Small intestine (tissue), 16 donors: ENCODE measurements around the gene SLC34A2. TPM values are rescaled to one million over a fixed set of nuclear protein-coding genes. Genes with fewer than 3 reads are reported as not detected.
"Not testable (repeated sequence)": the region's sequence is repeated elsewhere in the genome, so short reads cannot be mapped to it uniquely, and the experiment has no call there.

Source experiments
- DNase-seq, 2 donors: peaks; one replicate each; pipeline versions ENCODE4 v3.0.0 to v3.0.0-alpha.2; 2013
- FAIRE-seq: peaks from 2 replicates; lab custom pipeline; 2012; peaks lifted over from hg19 to GRCh38; lab: Jason Lieb, UNC
- H3K27ac ChIP-seq, 3 donors: one replicate each; pipeline ENCODE4 v1.5.1; 2013; ENCODE audit warnings: low read length in 2 of 3, mild to moderate bottlenecking in 2 of 3, control low read depth in 1 of 3, inconsistent platforms in 1 of 3, low read depth in 1 of 3, moderate library complexity in 1 of 3
- H3K27me3 ChIP-seq, 3 donors: one replicate each; pipeline ENCODE4 v1.6.1; 2013; ENCODE audit warnings: low read length in 3 of 3, inconsistent platforms in 1 of 3; ENCODE audit not compliant: control insufficient read depth in 3 of 3, insufficient read depth in 3 of 3
- H3K36me3 ChIP-seq, 3 donors: one replicate each; pipeline ENCODE4 v1.6.1; 2013; ENCODE audit warnings: low read length in 3 of 3, inconsistent platforms in 1 of 3, low read depth in 1 of 3, mild to moderate bottlenecking in 1 of 3, moderate library complexity in 1 of 3; ENCODE audit not compliant: control insufficient read depth in 3 of 3, insufficient read depth in 2 of 3
- H3K4me1 ChIP-seq, 3 donors: one replicate each; pipeline ENCODE4 v1.6.1; 2013; ENCODE audit warnings: low read length in 2 of 3, inconsistent platforms in 1 of 3, low read depth in 1 of 3, mild to moderate bottlenecking in 1 of 3, moderate library complexity in 1 of 3; ENCODE audit not compliant: control insufficient read depth in 3 of 3, insufficient read depth in 2 of 3
- H3K4me3 ChIP-seq, 3 donors: one replicate each; pipeline ENCODE4 v1.5.1; 2013; ENCODE audit warnings: low read length in 3 of 3, control low read depth in 1 of 3, inconsistent platforms in 1 of 3, low read depth in 1 of 3, mild to moderate bottlenecking in 1 of 3, moderate library complexity in 1 of 3
- H3K9me3 ChIP-seq, 2 donors: one replicate each; pipeline ENCODE4 v1.6.1; 2013; ENCODE audit warnings: low read depth in 1 of 2, low read length in 1 of 2; ENCODE audit not compliant: control insufficient read depth in 2 of 2, insufficient read depth in 1 of 2
- WGBS, 3 donors: extraction: QIAGEN DNeasy Blood & Tissue Kit; methylation state at CpG; one replicate each; pipeline ENCODE4 v1.1.7; 2013; 5-methylcytosine and 5-hydroxymethylcytosine counted together
- long read RNA-seq, 10 donors: transcript quantifications; one replicate each; lab custom pipeline, GENCODE V29; 2026
- polyA plus RNA-seq, 4 donors: library from polyadenylated mRNA; stranded (reverse) in 3 of 4; unstranded in 1 of 4; fragments of 200-250 nt in 3 of 4; fragments of 120-200 nt in 1 of 4; gene quantifications; one replicate each; pipeline versions ENCODE4 v1.2.1 to v1.2.3, GENCODE V29; 2013
- donor health status: healthy with polysubstance abuse.
- donor health status: control.
- donor health status: control.
- donor health status: Bipolar disorder and iron deficiency.
- donor health status: healthy.

The SLC34A2 gene
- 10 to 100 TPM in 1 of 4 donors, 1 to 10 TPM in 2, under 1 TPM in 1; 0.09 to 28.6 (median 2.5) TPM for polyA plus RNA-seq
- long read RNA-seq, donor 1, result 0 reads
- long read RNA-seq, donor 2, full-length matches to known transcripts, result 1 of 1 reads
- long read RNA-seq, donor 2, partial matches to known transcripts, result 0 of 1 reads
- long read RNA-seq, donor 2, other reads (novel, unspliced or antisense), result 0 of 1 reads
- long read RNA-seq, donor 3, result 0 reads
- long read RNA-seq, donor 4, result 0 reads
- long read RNA-seq, donor 5, result 0 reads
- long read RNA-seq, donor 6, result 0 reads
- long read RNA-seq, donor 7, result 0 reads
- long read RNA-seq, donor 8, result 0 reads
- long read RNA-seq, donor 9, result 0 reads
- long read RNA-seq, donor 10, result 0 reads

DNA sequence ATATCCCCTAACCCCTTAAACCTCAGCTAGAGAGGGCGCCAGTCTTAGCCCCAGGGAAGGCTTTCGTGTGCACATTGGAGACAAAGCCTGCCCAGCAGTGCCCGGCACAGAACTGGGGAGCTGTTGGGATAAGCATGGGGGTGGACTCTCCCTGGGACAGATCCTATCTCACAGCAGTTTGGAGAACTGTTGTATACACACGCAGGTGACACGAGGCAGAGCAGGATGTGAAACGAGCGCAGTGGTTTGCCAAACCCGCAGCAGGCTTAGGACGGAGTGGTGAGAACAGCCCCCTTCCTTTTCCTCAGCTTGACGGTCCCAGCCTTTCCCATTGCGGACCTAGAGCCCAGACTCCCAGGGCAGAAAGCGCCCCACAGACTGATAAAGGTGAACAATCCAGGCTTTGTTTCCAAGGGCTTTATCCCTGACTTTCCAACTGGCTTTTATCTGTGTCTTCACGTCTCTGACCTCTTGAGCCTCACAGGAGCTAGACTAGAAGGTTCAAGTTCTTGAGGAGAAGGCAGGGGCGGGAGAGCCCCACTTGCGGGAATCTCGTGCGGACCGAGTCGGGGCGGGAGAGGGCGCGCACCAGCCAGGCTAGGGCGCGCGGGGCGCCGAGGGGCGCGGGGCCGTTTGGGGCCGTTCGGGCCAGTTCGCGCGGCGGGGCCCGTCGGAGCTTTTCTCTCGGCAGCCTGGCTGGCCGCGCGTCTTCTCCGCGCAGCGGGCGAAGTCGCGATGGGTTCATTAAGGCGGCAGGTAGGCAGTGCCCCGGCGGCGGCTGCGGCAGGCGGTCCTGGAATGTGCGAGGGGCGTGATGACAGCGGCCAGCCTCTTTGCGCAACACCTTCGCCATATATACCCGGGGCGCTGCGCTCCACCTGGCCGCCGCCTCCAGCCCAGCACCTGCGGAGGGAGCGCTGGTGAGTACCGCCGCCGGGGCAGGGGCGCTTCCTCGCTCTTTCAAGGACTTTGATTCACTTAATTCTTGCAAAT is at the start of gene SLC34A2:
Gene SLC34A2, plus strand, starts transcription at position 881 of the 993 bp plus-strand sequence. CDS start 6,650 bp downstream, outside the sequence.
- H3K27me3 ChIP-seq, result peaks cover 0 to 17% (median 12%) of the 10 kb centered on the region in 3 donors
- H3K9me3 ChIP-seq, result no peaks in the 10 kb centered on the region
- H3K4me3 ChIP-seq, result peak within 1 kb of the TSS in 2 of 3 donors; percentile 38 to 48
- H3K27ac ChIP-seq, result peak within 1 kb of the TSS in 2 of 3 donors; percentile 10 to 49
- H3K4me1 ChIP-seq, result peaks cover 0 to 12% (median 2%) of the 10 kb centered on the region in 3 donors
- WGBS, 3 donors, result 3 to 6% (median 5%) methylated on average over 51 to 71 of the region's 71 CpGs
- no peak for FAIRE-seq
- DNase-seq, result peak; percentile 56 to 81
- no peaks in the 10 kb centered on the region for H3K36me3 ChIP-seq

DNA sequence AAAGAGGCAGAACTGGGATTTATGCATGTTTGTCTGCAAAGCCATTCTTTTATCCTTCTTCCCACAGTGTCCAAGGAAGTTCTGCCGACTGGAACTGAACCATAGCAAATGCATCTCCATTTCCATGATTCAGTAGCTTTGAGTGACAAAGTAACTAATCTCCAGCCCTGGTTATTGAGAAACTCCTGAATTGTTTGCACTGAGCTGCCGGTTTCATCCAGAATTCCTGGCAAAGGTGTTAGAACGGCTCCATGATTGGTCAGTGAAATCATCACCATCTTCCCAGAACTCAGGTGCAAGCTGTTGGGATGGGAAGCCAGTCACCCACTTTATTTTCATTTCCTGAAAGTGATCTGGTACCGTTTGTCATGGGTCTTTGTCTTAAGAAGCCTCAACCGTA is 47.0 kb upstream of the SLC34A2 start:
- no peaks in the 10 kb centered on the region for H3K27me3 ChIP-seq
- no peak overlapping the region for H3K27ac ChIP-seq
- H3K4me3 ChIP-seq, result no peak overlapping the region
- DNase-seq, result no peak
- no peak for FAIRE-seq
- H3K4me1 ChIP-seq, result no peaks in the 10 kb centered on the region
- H3K9me3 ChIP-seq, result peaks cover 0 to 2% of the 10 kb centered on the region in 2 donors
- no peaks in the 10 kb centered on the region for H3K36me3 ChIP-seq
- 76 to 83% (median 78%) methylated on average over 5 of the region's 5 CpGs for WGBS, 3 donors

DNA sequence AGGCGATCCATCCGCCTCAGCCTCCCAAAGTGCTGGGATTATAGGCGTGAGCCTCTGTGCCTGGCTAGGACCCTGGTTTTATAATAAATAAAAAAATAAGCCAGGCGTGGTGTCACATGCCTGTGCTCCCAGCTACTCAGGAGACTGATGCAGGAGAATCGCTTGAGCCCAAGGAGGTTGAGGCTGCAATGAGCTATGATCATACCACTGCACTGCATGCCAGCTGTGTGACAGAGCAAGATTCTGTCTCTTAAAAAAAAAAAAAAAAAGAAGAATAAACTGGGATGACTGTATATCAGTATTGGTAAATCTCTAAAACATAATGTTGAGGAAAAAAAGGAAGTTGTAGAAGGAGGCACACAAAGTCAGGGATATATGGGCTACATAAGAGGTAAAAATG is 45.7 kb upstream of the SLC34A2 start:
- H3K9me3 ChIP-seq, result peaks cover 0 to 2% of the 10 kb centered on the region in 2 donors
- no peak overlapping the region for H3K27ac ChIP-seq
- no peaks in the 10 kb centered on the region for H3K4me1 ChIP-seq
- H3K36me3 ChIP-seq, result no peaks in the 10 kb centered on the region
- DNase-seq (no peak), FAIRE-seq (no peak)
- H3K4me3 ChIP-seq, result no peak overlapping the region
- WGBS, 3 donors, result 88 to 96% (median 90%) methylated on average over 5 of the region's 5 CpGs
- no peaks in the 10 kb centered on the region for H3K27me3 ChIP-seq

- H3K27me3 ChIP-seq, H3K27ac ChIP-seq, H3K4me3 ChIP-seq, H3K9me3 ChIP-seq, H3K4me1 ChIP-seq, DNase-seq, H3K36me3 ChIP-seq, FAIRE-seq: not testable (repeated sequence)
- WGBS, 3 donors, result 86 to 87% (median 87%) methylated on average over 9 of the region's 9 CpGs
Observed at GRCh38 chr4:25613613-25614012, 42.0 kb upstream of the SLC34A2 start.

DNA sequence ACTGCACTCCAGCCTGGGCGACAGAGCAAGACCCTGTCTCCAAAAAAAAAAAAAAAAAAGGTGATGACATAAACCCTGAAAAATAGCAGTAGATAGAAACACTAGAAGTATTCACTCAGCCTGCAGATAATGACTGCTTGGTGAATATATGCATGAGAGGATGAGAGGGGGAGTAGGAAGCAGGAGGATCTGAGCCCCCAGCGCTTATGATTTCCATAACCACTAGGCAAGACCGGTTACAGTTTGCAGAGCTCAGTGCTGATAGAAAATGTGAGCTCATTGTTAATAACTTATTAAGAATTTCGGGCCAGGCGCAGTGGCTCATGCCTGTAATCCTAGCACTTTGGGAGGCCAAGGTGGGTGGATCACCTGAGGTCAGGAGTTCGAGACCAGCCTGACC is 40.8 kb upstream of the SLC34A2 start:
- no peaks in the 10 kb centered on the region for H3K4me1 ChIP-seq
- peaks cover 0 to 4% of the 10 kb centered on the region in 2 donors for H3K9me3 ChIP-seq
- no peaks in the 10 kb centered on the region for H3K27me3 ChIP-seq
- H3K4me3 ChIP-seq, result no peak overlapping the region
- 86 to 90% (median 88%) methylated on average over 5 to 6 of the region's 6 CpGs for WGBS, 3 donors
- H3K27ac ChIP-seq, result no peak overlapping the region
- no peaks in the 10 kb centered on the region for H3K36me3 ChIP-seq
- FAIRE-seq (no peak), DNase-seq (no peak)

DNA sequence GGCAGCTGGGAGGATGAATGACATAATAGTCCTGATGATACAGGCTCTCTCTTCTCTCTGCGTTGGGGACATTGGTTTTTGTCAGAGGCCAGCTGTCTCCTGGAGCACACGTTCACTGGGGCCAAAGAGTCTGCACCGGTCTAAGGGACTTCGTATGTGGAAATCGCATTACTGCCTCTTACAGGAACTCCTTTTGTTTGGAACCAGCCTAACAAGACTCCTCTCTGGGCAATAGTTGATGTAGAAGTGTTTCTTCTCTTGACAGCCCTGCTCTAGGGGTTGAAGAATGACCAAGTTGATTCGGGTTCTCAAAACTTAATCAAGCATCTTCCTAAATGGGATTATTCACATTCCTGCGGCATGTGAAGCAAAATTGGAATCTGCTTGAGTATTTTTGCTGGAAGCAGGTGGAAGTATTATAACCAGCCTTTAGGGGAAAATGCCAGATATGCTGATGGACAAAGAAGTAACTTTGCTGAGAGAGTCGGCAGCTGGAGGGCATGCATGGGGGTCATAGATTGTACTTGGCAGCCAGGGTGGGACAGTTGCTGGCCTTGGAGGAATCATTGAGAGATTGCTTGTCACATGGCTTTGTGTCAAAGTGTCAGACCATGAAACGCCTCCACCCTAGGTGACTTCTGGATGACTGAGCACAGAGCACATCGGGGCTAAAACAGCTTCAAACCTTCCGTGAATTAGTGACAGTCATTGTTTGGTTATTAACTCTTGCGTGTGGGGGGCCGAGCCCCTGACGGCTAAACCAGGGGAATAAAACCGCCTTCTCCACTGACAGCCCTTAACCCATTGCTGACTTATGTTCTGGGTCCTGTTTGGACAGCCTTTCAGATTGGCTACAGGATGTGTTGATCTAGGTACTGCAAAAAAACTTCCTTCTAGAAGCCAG is 34.4 kb upstream of the SLC34A2 start:
- no peak overlapping the region for H3K4me3 ChIP-seq
- H3K9me3 ChIP-seq, result peaks cover 0 to 2% of the 10 kb centered on the region in 2 donors
- no peak for DNase-seq
- no peaks in the 10 kb centered on the region for H3K27me3 ChIP-seq
- FAIRE-seq, result no peak
- H3K27ac ChIP-seq, result no peak overlapping the region
- H3K36me3 ChIP-seq, result no peaks in the 10 kb centered on the region
- no peaks in the 10 kb centered on the region for H3K4me1 ChIP-seq
- WGBS, 3 donors, result 51 to 70% (median 70%) methylated on average over 15 of the region's 15 CpGs

GRCh38 chr4:25624616-25625015 is 31.0 kb upstream of the SLC34A2 start:
- FAIRE-seq, result no peak
- H3K4me3 ChIP-seq, result no peak overlapping the region

More at GRCh38 chr4:25624616-25625015, 31.0 kb upstream of the SLC34A2 start:
- Histone ChIP-seq H3K9me3 (no peaks in the 10 kb centered on the region), H3K27ac (no peak overlapping the region), H3K36me3 (no peaks in the 10 kb centered on the region), H3K4me1 (no peaks in the 10 kb centered on the region), H3K27me3 (no peaks in the 10 kb centered on the region)
- WGBS, 3 donors, result 32 to 63% (median 39%) methylated on average over 1 of the region's 1 CpG
- no peak for DNase-seq
